Fibroblast of lung (primary cell): ENCODE measurements around the gene PLEKHH2. TPM values are rescaled to one million over a fixed set of nuclear protein-coding genes. Genes with fewer than 3 reads are reported as not detected.
A peak's percentile ranks its signal among the peaks of the same experiment; 100 is the strongest.
"Not testable (repeated sequence)": the region's sequence is repeated elsewhere in the genome, so short reads cannot be mapped to it uniquely, and the experiment has no call there.

Experiments used
- DNase-seq, 2 donors: peaks; one replicate each; pipeline versions ENCODE4 v3.0.0 to v3.0.0-alpha.2; 2010; ENCODE audit warnings: low read depth in 2 of 2
- H2AFZ ChIP-seq: 2 replicates; pipeline ENCODE4 v1.5.1; 2012; ENCODE audit warnings: low read length, control low read depth, inconsistent platforms
- H3K27ac ChIP-seq: 2 replicates; pipeline ENCODE4 v1.5.1; 2011; ENCODE audit warnings: low read length, control low read depth; ENCODE audit not compliant: insufficient read depth
- H3K27me3 ChIP-seq: 2 replicates; pipeline ENCODE4 v1.5.1; 2011; ENCODE audit warnings: mild to moderate bottlenecking, low read length; ENCODE audit not compliant: control insufficient read depth, insufficient read depth
- H3K36me3 ChIP-seq: 2 replicates; pipeline ENCODE4 v1.5.1; 2011; ENCODE audit warnings: low read length; ENCODE audit not compliant: control insufficient read depth, insufficient read depth
- H3K4me1 ChIP-seq: 2 replicates; pipeline ENCODE4 v1.5.1; 2011; ENCODE audit warnings: low read length; ENCODE audit not compliant: control insufficient read depth, insufficient read depth; ENCODE audit errors: extremely low read depth
- H3K4me2 ChIP-seq: 2 replicates; pipeline ENCODE4 v1.5.1; 2011; ENCODE audit warnings: low read length, control low read depth; ENCODE audit not compliant: insufficient read depth; ENCODE audit errors: extremely low read depth
- H3K4me3 ChIP-seq, 4 experiments: fragments of 200-600 bp in 1 of 4; sonication (generic) in 1 of 4; replicated peaks in 1 of 4; 2 replicates each; pipeline ENCODE4 v1.5.1; 2011 to 2016; ENCODE audit warnings: low read length in 4 of 4, low read depth in 3 of 4, mild to moderate bottlenecking in 3 of 4, control low read depth in 2 of 4, inconsistent platforms in 1 of 4, mixed read lengths in 1 of 4; ENCODE audit not compliant: insufficient read depth in 1 of 4; ENCODE audit errors: control extremely low read depth in 1 of 4
- H3K79me2 ChIP-seq: 2 replicates; pipeline ENCODE4 v1.5.1; 2012; ENCODE audit warnings: mild to moderate bottlenecking, low read length, inconsistent platforms; ENCODE audit not compliant: control insufficient read depth, insufficient read depth
- H3K9ac ChIP-seq: 2 replicates; pipeline ENCODE4 v1.5.1; 2011; ENCODE audit warnings: mild to moderate bottlenecking, low read length, control low read depth; ENCODE audit not compliant: insufficient read depth
- H3K9me3 ChIP-seq: 2 replicates; pipeline ENCODE4 v1.5.1; 2012; ENCODE audit warnings: low read depth, low read length; ENCODE audit not compliant: control insufficient read depth, insufficient read depth
- H4K20me1 ChIP-seq: 2 replicates; pipeline ENCODE4 v1.5.1; 2011; ENCODE audit warnings: low read length; ENCODE audit not compliant: control insufficient read depth, insufficient read depth; ENCODE audit errors: extremely low read depth
- CTCF ChIP-seq, 2 donors: IDR thresholded peaks in 1 of 2; conservative IDR thresholded peaks in 1 of 2; 1 replicate in 1 of 2; 2 replicates in 1 of 2; pipeline ENCODE4 v1.5.1; 2011 to 2012; ENCODE audit warnings: low read length in 2 of 2, control low read depth in 1 of 2, inconsistent platforms in 1 of 2, low read depth in 1 of 2, mild to moderate bottlenecking in 1 of 2
- EZH2 ChIP-seq: IDR thresholded peaks from 2 replicates; pipeline ENCODE4 v1.5.1; 2012; ENCODE audit warnings: low read length, control low read depth, mild to moderate bottlenecking; ENCODE audit errors: missing control alignments
- polyA plus RNA-seq, 2 donors: library from polyadenylated mRNA; depleted of rRNA in 1 of 2; stranded (reverse) in 1 of 2; unstranded in 1 of 2; fragments of >200 nt; gene quantifications; 2 replicates each; pipeline ENCODE4 v1.2.1, GENCODE V29; 2011 to 2012; ENCODE audit warnings: missing spikeins in 1 of 2
- total RNA-seq: library from RNA; depleted of rRNA; stranded (reverse); fragments of >200 nt; gene quantifications from 2 replicates; pipeline ENCODE4 v1.2.1, GENCODE V29; 2014

The PLEKHH2 gene
- total and polyA plus RNA-seq, 2 donors (not counting 1 experiment from before 2014, with no cell fraction given): 6.9 to 14.0 TPM

- no peak for TF ChIP-seq EZH2
- TF ChIP-seq CTCF (conservative IDR thresholded peaks at IDR 0.05 in 1 of 2, IDR thresholded peaks at IDR 0.05 in 1 of 2; ENCODE audit: low read depth in 1 of 2, low read length in 2 of 2): no peak
- H2AFZ ChIP-seq: no peak overlapping the region
- peak in 1 of 2 donors; percentile 79 for DNase-seq
- H3K27ac ChIP-seq: no peak overlapping the region
- no peak overlapping the region for H3K4me2 ChIP-seq
- no peaks in the 10 kb centered on the region for H3K4me1 ChIP-seq
- H3K36me3 ChIP-seq: no peaks in the 10 kb centered on the region
- H3K9me3 ChIP-seq: no peaks in the 10 kb centered on the region
- no peaks in the 10 kb centered on the region for H3K27me3 ChIP-seq
- no peak overlapping the region for H3K4me3 ChIP-seq
- no peaks in the 10 kb centered on the region for H3K79me2 ChIP-seq
- H3K9ac ChIP-seq: no peak overlapping the region
- H4K20me1 ChIP-seq: no peaks in the 10 kb centered on the region
Measured at GRCh38 chr2:43622931-43623451, 14.1 kb upstream of the PLEKHH2 start.

- Histone ChIP-seq H2AFZ (no peak overlapping the region), H4K20me1 (no peaks in the 10 kb centered on the region), H3K79me2 (no peaks in the 10 kb centered on the region), H3K27me3 (no peaks in the 10 kb centered on the region), H3K27ac (no peak overlapping the region), H3K36me3 (no peaks in the 10 kb centered on the region), H3K4me2 (no peak overlapping the region), H3K9ac (no peak overlapping the region), H3K9me3 (no peaks in the 10 kb centered on the region), H3K4me3 (no peak overlapping the region), H3K4me1 (peaks cover 2% of the 10 kb centered on the region)
- TF ChIP-seq EZH2 (no peak), CTCF (conservative IDR thresholded peaks at IDR 0.05 in 1 of 2, IDR thresholded peaks at IDR 0.05 in 1 of 2; ENCODE audit: low read depth in 1 of 2, low read length in 2 of 2) (no peak)
- DNase-seq: no peak
Measured at GRCh38 chr2:43631618-43632317, 5.3 kb upstream of the PLEKHH2 start.

- H2AFZ ChIP-seq: no peak overlapping the region
Measured at GRCh38 chr2:43634604-43635306, 2.3 kb upstream of the PLEKHH2 start.

GRCh38 chr2:43636153-43636552 lies 907 bp upstream of the PLEKHH2 start:
- not testable (repeated sequence) for H3K27me3 ChIP-seq, H3K4me2 ChIP-seq, H3K9me3 ChIP-seq, H3K9ac ChIP-seq, H4K20me1 ChIP-seq, H3K36me3 ChIP-seq, H3K79me2 ChIP-seq, DNase-seq, H3K4me1 ChIP-seq, H3K27ac ChIP-seq, H2AFZ ChIP-seq, H3K4me3 ChIP-seq

More at GRCh38 chr2:43634604-43635306, 2.3 kb upstream of the PLEKHH2 start:
- peak overlapping the region; percentile 67 for H3K4me2 ChIP-seq
- H3K27me3 ChIP-seq: no peaks in the 10 kb centered on the region
- H3K9ac ChIP-seq: no peak overlapping the region
- H3K36me3 ChIP-seq: no peaks in the 10 kb centered on the region
- TF ChIP-seq CTCF (conservative IDR thresholded peaks at IDR 0.05 in 1 of 2, IDR thresholded peaks at IDR 0.05 in 1 of 2; ENCODE audit: low read depth in 1 of 2, low read length in 2 of 2) (no peak), EZH2 (no peak)
- peak overlapping the region; percentile 24 for H3K27ac ChIP-seq
- peaks cover 2% of the 10 kb centered on the region for H3K4me1 ChIP-seq
- H3K4me3 ChIP-seq: peak overlapping the region in 2 of 4 experiments; percentile 15 to 31
- no peaks in the 10 kb centered on the region for H3K79me2 ChIP-seq
- DNase-seq: peak; percentile 94 to 95
- H3K9me3 ChIP-seq: no peaks in the 10 kb centered on the region
- H4K20me1 ChIP-seq: no peaks in the 10 kb centered on the region
